Diencephalon (tissue), 1 donor: ENCODE results near the gene SLC5A9. TPM values are rescaled to one million over a fixed set of nuclear protein-coding genes. Genes with fewer than 3 reads are reported as not detected.

Source experiments
- total RNA-seq: library from RNA; depleted of rRNA; stranded (reverse); fragments of >200 nt; gene quantifications from one replicate; pipeline ENCODE4 v1.2.3, GENCODE V29; 2014

Gene SLC5A9
- total RNA-seq = 0.46 TPM

GRCh38 chr1:48222501-48223242 lies at the start of gene SLC5A9:
Gene SLC5A9, plus strand, starts transcription at chr1:48222716. Its CDS starts 21 bp downstream, at chr1:48222737.

Other genes starting within 250 kb of the SLC5A9 start
- under 0.01 TPM for gene TRABD2B, start 225.3 kb upstream of the SLC5A9 start, total RNA-seq
- gene SPATA6, start 249.5 kb downstream of the SLC5A9 start, total RNA-seq = 44.5 TPM